Esophagus squamous epithelium (tissue), 5 donors: ENCODE measurements around the gene NIN. TPM values are rescaled to one million over a fixed set of nuclear protein-coding genes. Genes with fewer than 3 reads are reported as not detected.

ENCODE experiments used
- DNase-seq: peaks from one replicate; lab custom pipeline; 2025; lab: John Stamatoyannopoulos, UW
- H3K27ac ChIP-seq, 4 donors: fragments of 200-600 bp; sonication (generic); one replicate each; pipeline ENCODE4 v1.5.1; 2016 to 2019; ENCODE audit warnings: mild to moderate bottlenecking in 1 of 4
- H3K27me3 ChIP-seq, 4 donors: fragments of 200-600 bp; sonication (generic); 1 replicate in 3 of 4; 2 replicates in 1 of 4; pipeline versions ENCODE4 v1.5.1 to v1.6.0; 2017 to 2021; ENCODE audit warnings: antibody characterized with exemption in 1 of 4
- H3K36me3 ChIP-seq, 3 donors: fragments of 200-600 bp; sonication (generic); one replicate each; pipeline ENCODE4 v1.5.1; 2016 to 2019
- H3K4me1 ChIP-seq, 3 donors: fragments of 200-600 bp; sonication (generic); one replicate each; pipeline ENCODE4 v1.5.1; 2017 to 2019
- H3K4me3 ChIP-seq, 4 donors: fragments of 200-600 bp; sonication (generic); 1 replicate in 3 of 4; 2 replicates in 1 of 4; pipeline ENCODE4 v1.5.1; 2016 to 2019; ENCODE audit warnings: mild to moderate bottlenecking in 2 of 4, moderate library complexity in 1 of 4
- H3K9me3 ChIP-seq, 3 donors: fragments of 200-600 bp; sonication (generic); one replicate each; pipeline ENCODE4 v1.5.1; 2016 to 2019
- POLR2A ChIP-seq, 4 donors: fragments of 450-650 bp; IDR thresholded peaks; one replicate each; pipeline ENCODE4 v1.6.1; 2017; ENCODE audit warnings: antibody characterized with exemption in 4 of 4, mild to moderate bottlenecking in 4 of 4, moderate library complexity in 3 of 4
- WGBS, 2 donors: methylation state at CpG; one replicate each; pipeline ENCODE4 v1.1.5; 2018; 5-methylcytosine and 5-hydroxymethylcytosine counted together
- intact Hi-C: fragments of 100-400 bp; cut with DNase I; formaldehyde crosslinking; loops from one replicate; pipeline ENCODE4 v1.15.0; 2022
- total RNA-seq, 4 donors: library from RNA; depleted of rRNA; stranded (reverse); fragments of >200 nt; gene quantifications; one replicate each; pipeline ENCODE4 v1.1.0, GENCODE V29; 2016
- TF ChIP-seq, protein P1 (sequence below), 6 experiments: fragments of 450-650 bp in 4 of 6; fragments of 200-600 bp in 2 of 6; sonication (generic) in 2 of 6; IDR thresholded peaks; one replicate each; pipeline ENCODE4 v1.5.1; 2016 to 2019; ENCODE audit warnings: antibody characterized with exemption in 6 of 6, mild to moderate bottlenecking in 4 of 6, moderate library complexity in 4 of 6
- donor health status: DM: yes; HTN: yes; CAD: no.

NIN gene
- total RNA-seq, 4 donors from 2014 or later, result 12.2 to 36.8 (median 24.5) TPM

DNA sequence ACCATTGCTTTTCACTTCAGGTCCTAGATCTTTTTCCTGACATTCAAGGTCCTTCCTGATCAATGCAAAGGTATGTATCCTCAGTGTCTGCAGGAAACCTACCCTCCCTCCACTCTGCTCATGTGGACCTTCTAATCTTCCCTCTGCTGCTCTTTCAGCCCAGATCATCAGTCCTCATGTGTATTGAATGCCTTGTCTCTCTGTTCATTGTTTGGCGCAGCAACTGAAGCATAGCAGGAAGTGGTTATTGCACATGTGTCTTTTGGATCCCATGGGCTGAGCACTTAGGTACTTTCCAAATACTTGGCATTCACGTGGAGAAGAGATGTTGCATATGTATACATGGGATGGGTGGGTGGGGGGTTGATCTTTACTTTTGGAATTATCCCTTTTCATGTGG, 4.3 kb upstream of the NIN start:
- no peak overlapping the region for H3K27ac ChIP-seq
- no peak overlapping the region for H3K4me3 ChIP-seq
- no peak for TF ChIP-seq POLR2A (IDR thresholded peaks at IDR 0.05)
- TF ChIP-seq, protein P1, sequence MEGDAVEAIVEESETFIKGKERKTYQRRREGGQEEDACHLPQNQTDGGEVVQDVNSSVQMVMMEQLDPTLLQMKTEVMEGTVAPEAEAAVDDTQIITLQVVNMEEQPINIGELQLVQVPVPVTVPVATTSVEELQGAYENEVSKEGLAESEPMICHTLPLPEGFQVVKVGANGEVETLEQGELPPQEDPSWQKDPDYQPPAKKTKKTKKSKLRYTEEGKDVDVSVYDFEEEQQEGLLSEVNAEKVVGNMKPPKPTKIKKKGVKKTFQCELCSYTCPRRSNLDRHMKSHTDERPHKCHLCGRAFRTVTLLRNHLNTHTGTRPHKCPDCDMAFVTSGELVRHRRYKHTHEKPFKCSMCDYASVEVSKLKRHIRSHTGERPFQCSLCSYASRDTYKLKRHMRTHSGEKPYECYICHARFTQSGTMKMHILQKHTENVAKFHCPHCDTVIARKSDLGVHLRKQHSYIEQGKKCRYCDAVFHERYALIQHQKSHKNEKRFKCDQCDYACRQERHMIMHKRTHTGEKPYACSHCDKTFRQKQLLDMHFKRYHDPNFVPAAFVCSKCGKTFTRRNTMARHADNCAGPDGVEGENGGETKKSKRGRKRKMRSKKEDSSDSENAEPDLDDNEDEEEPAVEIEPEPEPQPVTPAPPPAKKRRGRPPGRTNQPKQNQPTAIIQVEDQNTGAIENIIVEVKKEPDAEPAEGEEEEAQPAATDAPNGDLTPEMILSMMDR (IDR thresholded peaks at IDR 0.05), result no peak
- no peak for DNase-seq
- H3K36me3 ChIP-seq, result no peaks in the 10 kb centered on the region
- intact Hi-C loops, result no loop called here
- 10 to 43% methylated on average over 2 of the region's 2 CpGs for WGBS, 2 donors
- H3K9me3 ChIP-seq, result no peaks in the 10 kb centered on the region
- H3K4me1 ChIP-seq, result peaks cover 0 to 8% (median 5%) of the 10 kb centered on the region in 3 donors
- H3K27me3 ChIP-seq, result no peaks in the 10 kb centered on the region

GRCh38 chr14:50834802-50835276, 3.9 kb upstream of the NIN start:
- WGBS, 2 donors, result 80 to 83% methylated on average over 3 to 5 of the region's 5 CpGs
- no peaks in the 10 kb centered on the region for H3K27me3 ChIP-seq
- H3K9me3 ChIP-seq, result no peaks in the 10 kb centered on the region
- DNase-seq, result no peak
- TF ChIP-seq, protein P1 (IDR thresholded peaks at IDR 0.05), result no peak
- no peak for TF ChIP-seq POLR2A (IDR thresholded peaks at IDR 0.05)
- no peak overlapping the region for H3K27ac ChIP-seq
- peaks cover 0 to 11% (median 5%) of the 10 kb centered on the region in 3 donors for H3K4me1 ChIP-seq
- intact Hi-C loops, result no loop called here
- H3K4me3 ChIP-seq, result no peak overlapping the region
- no peaks in the 10 kb centered on the region for H3K36me3 ChIP-seq

DNA sequence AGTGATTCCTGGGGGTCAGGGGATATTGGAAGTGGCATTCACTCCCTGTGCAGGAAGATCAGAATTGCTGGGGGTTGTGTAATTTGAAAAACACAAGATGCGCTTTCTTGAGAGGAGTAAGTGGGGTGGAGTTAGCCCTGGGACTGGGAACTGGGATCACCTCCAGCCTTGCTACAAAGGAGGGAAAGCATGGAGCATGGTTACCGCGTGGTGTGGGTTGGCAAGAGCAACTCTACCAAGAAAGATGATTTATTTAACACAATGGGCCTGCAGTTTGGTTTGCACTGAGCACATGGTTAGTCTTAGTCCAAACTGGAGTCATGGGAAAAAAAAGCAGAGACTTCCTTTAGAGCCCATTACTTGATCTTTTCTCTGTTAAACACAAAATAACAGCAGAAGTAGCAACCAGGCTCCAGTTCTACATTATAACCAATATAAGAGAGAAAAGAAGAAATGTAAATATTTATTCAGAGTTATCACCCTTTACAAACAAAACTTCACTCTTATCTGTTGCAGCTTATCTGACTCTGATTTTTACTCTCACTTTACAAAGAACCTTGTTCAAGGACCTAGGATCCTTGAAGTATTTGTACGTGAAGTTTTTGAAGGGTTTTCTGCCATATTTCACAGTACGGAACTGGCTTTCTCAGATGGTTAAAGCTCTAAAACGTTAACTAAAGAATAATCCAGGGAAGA, 2.1 kb upstream of the NIN start:
- no peak overlapping the region for H3K4me3 ChIP-seq
- TF ChIP-seq, protein P1 (IDR thresholded peaks at IDR 0.05), result no peak
- no peak for TF ChIP-seq POLR2A (IDR thresholded peaks at IDR 0.05)
- H3K27ac ChIP-seq, result no peak overlapping the region
- H3K9me3 ChIP-seq, result no peaks in the 10 kb centered on the region
- H3K36me3 ChIP-seq, result no peaks in the 10 kb centered on the region
- WGBS, 2 donors, result 81 to 82% methylated on average over 6 of the region's 6 CpGs
- intact Hi-C loops, result no loop called here
- no peak for DNase-seq
- no peaks in the 10 kb centered on the region for H3K27me3 ChIP-seq
- H3K4me1 ChIP-seq, result peaks cover 0 to 28% (median 13%) of the 10 kb centered on the region in 3 donors

GRCh38 chr14:50831726-50832168, 785 bp upstream of the NIN start:
- no peak for DNase-seq
- H3K36me3 ChIP-seq, result no peaks in the 10 kb centered on the region
- peaks cover 0 to 31% (median 13%) of the 10 kb centered on the region in 3 donors for H3K4me1 ChIP-seq
- TF ChIP-seq, protein P1 (IDR thresholded peaks at IDR 0.05), result no peak
- no peak for TF ChIP-seq POLR2A (IDR thresholded peaks at IDR 0.05)
- peak overlapping the region; percentile 82 to 99 (median 89) for H3K4me3 ChIP-seq
- WGBS, 2 donors, result 7 to 13% methylated on average over 10 of the region's 10 CpGs
- no peaks in the 10 kb centered on the region for H3K27me3 ChIP-seq
- no peaks in the 10 kb centered on the region for H3K9me3 ChIP-seq
- peak overlapping the region; percentile 89 to 97 (median 95) for H3K27ac ChIP-seq
- intact Hi-C loops, result no loop called here
